ENCODE data around the gene ABHD14A. TPM values are rescaled to one million over a fixed set of nuclear protein-coding genes. Genes with fewer than 3 reads are reported as not detected.
A peak's percentile ranks its signal among the peaks of the same experiment; 100 is the strongest.

The ABHD14A gene
- total and polyA plus RNA-seq, 2 of the 13 experiments (the other 11 are each of a cell fraction or from before 2014, with no cell fraction given): 29.5 to 46.9 TPM

DNA sequence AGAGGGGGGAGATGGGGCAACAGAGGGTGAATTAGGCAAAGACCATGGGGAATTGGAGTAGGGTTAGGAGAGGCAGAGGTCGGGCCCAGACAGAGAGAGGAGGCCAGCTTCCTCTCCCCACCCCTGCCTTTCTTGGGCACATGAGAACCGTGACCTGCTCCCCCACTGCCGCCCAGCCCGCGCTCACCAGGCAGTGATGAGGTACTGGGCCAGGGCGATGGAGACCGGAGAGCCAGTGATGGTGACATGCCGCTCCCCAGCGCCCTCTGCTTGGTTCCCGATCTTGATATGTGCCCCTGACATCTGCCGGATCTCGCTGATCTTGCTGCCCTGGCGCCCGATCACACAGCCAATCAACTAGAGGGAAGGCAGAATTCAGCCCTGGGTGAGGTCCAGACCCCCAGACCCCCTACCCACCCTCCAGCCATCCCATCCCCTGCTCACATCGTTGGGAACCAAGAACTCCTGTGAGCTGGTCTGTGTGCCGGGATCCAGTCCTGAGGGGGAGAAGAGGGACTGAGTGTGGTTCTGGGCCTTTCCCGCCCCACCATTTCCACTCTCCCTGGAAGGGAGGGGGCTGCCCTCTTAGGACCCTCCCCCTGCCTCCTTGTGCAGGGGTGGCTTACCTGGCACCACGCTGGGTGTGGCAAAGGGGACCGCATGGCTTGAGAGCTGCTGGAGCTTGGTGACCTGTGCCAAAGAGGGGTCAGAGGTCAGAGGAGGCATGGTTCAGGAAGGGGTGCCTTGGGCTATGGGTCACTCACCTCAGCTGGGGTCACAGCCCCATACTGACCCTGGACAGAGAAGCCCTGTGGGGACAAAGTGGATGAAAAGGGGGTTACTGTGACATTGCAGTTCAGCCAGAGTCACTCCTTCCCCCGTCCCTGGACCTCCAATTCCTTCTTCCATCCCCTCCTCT lies 16.0 kb upstream of the ABHD14A start:
- WGBS (ENCODE audit: low lambda C conversion rate): 95% methylated on average over 17 of the region's 20 CpGs
- Histone ChIP-seq H3K4me3 (replicated peaks in 1 of 3; ENCODE audit: insufficient read depth in 1 of 3, low read depth in 2 of 3, low read length in 3 of 3) (no peak overlapping the region), H3K36me3 (replicated peaks in 1 of 2; ENCODE audit: control insufficient read depth in 1 of 2, insufficient read depth in 2 of 2, low read length in 2 of 2) (peaks cover 4 to 19% of the 10 kb centered on the region in 2 experiments; a peak in 4 of 5 replicates), H4K20me1 (ENCODE audit: insufficient read depth, low read length) (no peaks in the 10 kb centered on the region), H3K9me3 (ENCODE audit: low read length) (no peaks in the 10 kb centered on the region), H2AFZ (ENCODE audit: low read length) (no peak overlapping the region), H3K79me2 (ENCODE audit: insufficient read depth, low read length) (no peaks in the 10 kb centered on the region), H3K27ac (ENCODE audit: extremely low read length, insufficient read depth, low read length) (no peak overlapping the region), H3K27me3 (ENCODE audit: control insufficient read depth in 1 of 2, insufficient read depth in 2 of 2, low read length in 2 of 2) (no peaks in the 10 kb centered on the region), H3K4me2 (ENCODE audit: low read depth, low read length) (no peak overlapping the region), H3K4me1 (ENCODE audit: insufficient read depth, low read length) (peaks cover 27% of the 10 kb centered on the region), H3K9ac (ENCODE audit: insufficient read depth, low read depth, low read length) (no peak overlapping the region)
- ATAC-seq (no peak), FAIRE-seq (no peak), DNase-seq (ENCODE audit: low spot score) (no peak)
- POLR2A ChIA-PET: no interaction called here
- in situ Hi-C loops (cut with HindIII; ENCODE audit: extremely low pct_ligation_motif_present, low pct_unique_long_range_greater_than_20kb): no loop called here
- TF ChIP-seq RBM22 (optimal IDR thresholded peaks at IDR 0.05; ENCODE audit: low read length) (peak; percentile 30), ELF3 (CRISPR knock-in tag; IDR thresholded peaks at IDR 0.05) (no peak)
- CTCF ChIA-PET (ENCODE audit: low intra/inter-chr PET ratio, low total read pairs): no interaction called here
- BruUV-seq (replicated peaks): no TSS peak
- intact Hi-C loops (cut with micrococcal nuclease; ENCODE audit: unreplicated experiment): no loop called here

GRCh38 chr3:51959651-51960050 lies 15.2 kb upstream of the ABHD14A start:
- in situ Hi-C loops (cut with HindIII; ENCODE audit: extremely low pct_ligation_motif_present, low pct_unique_long_range_greater_than_20kb): no loop called here
- H2AFZ ChIP-seq (ENCODE audit: low read length): no peak overlapping the region
- no peak for DNase-seq (ENCODE audit: low spot score)
- no TSS peak for BruUV-seq (replicated peaks)
- FAIRE-seq: no peak
- H3K9me3 ChIP-seq (ENCODE audit: low read length): no peaks in the 10 kb centered on the region
- H3K27ac ChIP-seq (ENCODE audit: extremely low read length, insufficient read depth, low read length): no peak overlapping the region
- no peak for ATAC-seq
- H3K79me2 ChIP-seq (ENCODE audit: insufficient read depth, low read length): no peaks in the 10 kb centered on the region
- H3K4me2 ChIP-seq (ENCODE audit: low read depth, low read length): no peak overlapping the region
- ChIA-PET POLR2A (no interaction called here), CTCF (ENCODE audit: low intra/inter-chr PET ratio, low total read pairs) (no interaction called here)
- intact Hi-C loops (cut with micrococcal nuclease; ENCODE audit: unreplicated experiment): no loop called here
- no peak overlapping the region for H3K4me3 ChIP-seq (replicated peaks in 1 of 3; ENCODE audit: insufficient read depth in 1 of 3, low read depth in 2 of 3, low read length in 3 of 3)
- WGBS (ENCODE audit: low lambda C conversion rate): 100% methylated on average over 1 of the region's 7 CpGs
- peaks cover 33% of the 10 kb centered on the region for H3K4me1 ChIP-seq (ENCODE audit: insufficient read depth, low read length)
- H3K36me3 ChIP-seq (replicated peaks in 1 of 2; ENCODE audit: control insufficient read depth in 1 of 2, insufficient read depth in 2 of 2, low read length in 2 of 2): peaks cover 4 to 19% of the 10 kb centered on the region in 2 experiments; a peak in 4 of 5 replicates
- TF ChIP-seq HOXA5 (CRISPR knock-in tag; IDR thresholded peaks at IDR 0.05) (no peak), ZNF124 (CRISPR knock-in tag; IDR thresholded peaks at IDR 0.05) (no peak), ZBTB7B (CRISPR knock-in tag; IDR thresholded peaks at IDR 0.05) (no peak), CC2D1A (CRISPR knock-in tag; IDR thresholded peaks at IDR 0.05) (no peak), RFXAP (CRISPR knock-in tag; IDR thresholded peaks at IDR 0.05; ENCODE audit: borderline replicate concordance) (no peak), ELF3 (CRISPR knock-in tag; IDR thresholded peaks at IDR 0.05) (no peak), ZNF782 (CRISPR knock-in tag; IDR thresholded peaks at IDR 0.05; ENCODE audit: borderline replicate concordance) (no peak), RFX5 (IDR thresholded peaks at IDR 0.05; ENCODE audit: low read depth, low read length) (no peak), ZNF570 (CRISPR knock-in tag; IDR thresholded peaks at IDR 0.05; ENCODE audit: borderline replicate concordance) (no peak), HNF1B (CRISPR knock-in tag; IDR thresholded peaks at IDR 0.05) (no peak)
- H3K27me3 ChIP-seq (ENCODE audit: control insufficient read depth in 1 of 2, insufficient read depth in 2 of 2, low read length in 2 of 2): no peaks in the 10 kb centered on the region
- H3K9ac ChIP-seq (ENCODE audit: insufficient read depth, low read depth, low read length): no peak overlapping the region
- no peaks in the 10 kb centered on the region for H4K20me1 ChIP-seq (ENCODE audit: insufficient read depth, low read length)

Data from HepG2 (cell line).